Umbilical cord (tissue), 2 donors: ENCODE results near the gene CPNE7. TPM values are rescaled to one million over a fixed set of nuclear protein-coding genes. Genes with fewer than 3 reads are reported as not detected.
A peak's percentile ranks its signal among the peaks of the same experiment; 100 is the strongest.
"Not testable (repeated sequence)": the region's sequence is repeated elsewhere in the genome, so short reads cannot be mapped to it uniquely, and the experiment has no call there.

Experiments used
- DNase-seq: peaks from one replicate; pipeline ENCODE4 v3.0.0-alpha.2; 2015; ENCODE audit warnings: low spot score
- total RNA-seq: library from RNA; depleted of rRNA; stranded (reverse); fragments of >200 nt; gene quantifications from one replicate; pipeline ENCODE4 v1.2.3, GENCODE V29; 2014; ENCODE audit warnings: low replicate concordance; ENCODE audit not compliant: insufficient read depth

Gene CPNE7
- total RNA-seq, 1 donor from 2014 or later, result not detected

DNA sequence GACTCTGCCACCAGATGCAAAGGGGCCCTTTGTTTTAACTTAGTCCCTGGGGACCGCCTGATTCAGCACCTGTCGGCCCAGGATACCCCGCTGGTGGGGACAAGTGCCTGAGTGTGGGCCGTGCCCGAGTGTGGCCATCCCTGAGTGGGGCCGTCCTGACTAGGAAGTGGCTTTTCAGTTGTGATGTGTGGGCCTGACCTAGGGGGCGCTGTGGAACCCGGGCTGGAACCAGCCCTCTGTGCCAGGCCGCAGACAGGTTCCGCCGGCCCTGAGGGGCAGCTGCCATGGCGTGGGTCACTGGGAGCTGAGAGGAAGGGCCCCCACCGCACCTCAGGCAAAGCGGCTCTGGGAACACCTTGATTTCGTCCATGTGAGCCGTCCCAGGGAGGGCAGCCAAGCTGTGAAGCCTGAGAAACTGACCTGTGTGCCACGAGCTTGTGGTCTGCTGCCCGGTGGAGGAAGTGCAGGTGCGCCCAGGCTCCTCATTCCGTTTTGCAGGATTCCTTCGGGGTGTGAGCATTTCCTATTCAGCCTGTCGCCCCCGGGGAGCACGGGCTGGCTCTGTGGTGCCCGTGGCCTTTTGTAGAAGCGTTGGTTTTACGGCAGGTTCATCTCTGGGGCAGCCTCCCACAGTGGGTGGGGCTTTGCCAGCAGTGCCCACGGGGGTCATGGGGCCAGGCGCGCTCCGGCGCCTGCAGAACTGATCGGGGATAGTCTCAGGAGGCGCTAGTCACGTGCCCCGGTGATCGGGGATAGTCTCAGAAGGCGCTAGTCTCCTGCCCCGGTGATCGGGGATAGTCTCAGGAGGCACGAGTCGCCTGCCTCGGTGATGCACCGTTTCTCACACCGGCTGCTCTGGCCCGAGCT, 9.8 kb upstream of the CPNE7 start:
- peak; percentile 21 for DNase-seq

DNA sequence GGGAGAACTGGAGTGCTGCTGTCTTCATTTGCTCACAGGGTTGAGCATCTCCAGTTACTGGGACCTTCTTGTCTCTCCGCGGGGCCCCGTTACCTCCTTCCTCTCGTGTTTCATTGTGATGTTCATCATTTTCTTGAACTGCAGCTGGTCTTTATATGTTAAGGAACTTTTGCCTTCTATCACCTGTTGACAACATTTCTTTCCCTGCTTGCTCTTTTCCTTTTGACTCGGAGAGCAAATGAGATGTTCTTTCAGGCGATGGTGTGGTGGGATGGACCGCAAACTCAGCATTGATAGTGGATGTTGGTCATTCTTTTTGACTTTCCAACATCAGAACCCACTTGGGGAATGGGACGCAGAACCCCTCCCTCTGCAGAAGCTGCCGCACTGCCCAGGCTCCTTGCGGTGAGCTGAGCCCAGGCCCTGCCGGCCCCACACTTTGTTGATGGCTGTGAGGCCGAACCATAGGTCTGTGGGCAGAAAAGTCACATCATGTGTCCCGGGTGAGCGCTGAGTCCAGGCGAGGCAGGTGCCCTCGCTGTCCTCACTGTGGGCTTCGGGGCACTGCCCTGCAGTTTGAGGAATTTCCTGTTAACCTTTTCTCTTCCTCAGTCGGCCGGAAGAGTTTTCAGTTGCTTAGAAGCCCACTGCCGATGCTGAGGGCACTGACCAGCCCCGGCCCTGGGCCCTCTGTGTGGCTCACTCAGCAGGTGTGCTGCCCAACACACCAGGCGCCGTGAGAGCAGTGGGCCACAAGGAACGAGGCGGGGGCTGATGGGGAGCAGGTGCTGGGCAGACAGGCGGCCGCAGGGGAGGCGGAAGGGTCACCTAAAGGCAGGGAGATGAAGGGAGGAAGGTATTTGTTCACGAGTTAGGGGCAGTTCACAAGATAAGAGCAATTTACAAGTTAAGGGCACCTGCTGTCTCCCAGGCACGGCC, 7.6 kb upstream of the CPNE7 start:
- no peak for DNase-seq

DNA sequence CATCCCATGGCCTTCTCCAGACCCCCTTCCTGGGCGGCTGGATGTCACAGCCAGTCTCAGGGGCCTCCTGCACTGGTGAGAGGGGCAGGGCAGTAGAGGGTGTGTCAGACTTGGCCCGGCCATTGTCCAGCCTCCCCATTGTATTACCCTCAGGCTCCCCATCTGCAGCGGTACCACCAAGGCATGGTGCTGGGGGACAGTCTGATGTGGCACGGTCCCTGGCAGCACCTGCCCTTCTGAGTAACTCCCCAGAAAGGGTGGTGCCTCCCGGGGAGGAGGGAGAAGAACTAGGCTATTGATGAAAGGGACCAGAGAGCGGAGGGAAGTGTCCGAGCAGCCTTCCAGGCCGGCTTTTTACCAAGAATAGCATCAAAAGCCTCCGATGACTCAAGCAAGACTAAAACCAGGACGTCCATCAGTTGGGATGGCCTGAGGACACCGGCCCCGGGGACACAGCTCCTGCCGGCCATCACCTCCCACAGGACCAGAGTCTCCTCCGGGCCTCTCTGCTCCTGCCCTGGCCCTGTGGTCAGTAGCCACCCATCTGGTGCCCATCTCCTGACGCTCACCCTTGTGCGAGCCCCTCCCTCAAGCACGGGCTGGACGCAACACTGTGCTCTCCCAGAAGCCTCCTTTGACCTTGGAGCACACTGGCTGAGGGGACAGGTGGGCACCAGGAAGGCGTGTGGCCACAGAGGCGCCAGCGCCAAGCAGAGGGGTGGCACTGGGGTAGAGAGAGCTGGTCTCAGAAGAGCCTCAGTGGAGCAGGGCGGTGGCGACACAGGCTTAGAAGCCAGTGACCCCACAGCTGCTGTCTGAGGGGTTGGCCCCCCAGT, 5.8 kb upstream of the CPNE7 start:
- no peak for DNase-seq

DNA sequence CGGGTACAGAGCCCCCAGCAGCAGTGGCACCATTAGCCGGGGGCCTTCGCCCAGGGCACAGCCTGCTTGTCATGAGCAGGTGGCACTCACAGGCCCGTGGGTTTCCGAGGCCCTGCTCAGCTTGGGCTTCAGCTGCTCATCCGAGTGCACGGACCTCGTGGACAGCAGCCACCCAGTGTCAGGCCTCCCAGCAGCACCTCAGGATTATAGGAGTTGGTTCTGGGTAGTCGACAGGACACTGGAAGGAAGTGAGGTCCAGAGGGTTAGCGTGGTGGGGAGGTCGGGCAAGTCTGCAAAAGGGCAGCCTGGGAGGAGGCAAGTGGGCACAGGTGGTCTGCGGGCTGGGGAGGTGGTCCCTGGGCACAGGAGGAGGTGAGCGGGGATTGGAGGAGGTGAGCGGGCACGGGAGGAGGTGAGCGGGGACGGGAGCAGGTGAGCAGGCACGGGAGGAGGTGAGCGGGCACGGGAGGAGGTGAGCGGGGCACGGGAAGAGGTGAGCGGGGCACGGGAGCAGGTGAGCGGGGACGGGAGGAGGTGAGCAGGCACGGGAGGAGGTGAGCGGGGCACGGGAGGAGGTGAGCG, 5.1 kb upstream of the CPNE7 start:
- DNase-seq, result no peak

DNA sequence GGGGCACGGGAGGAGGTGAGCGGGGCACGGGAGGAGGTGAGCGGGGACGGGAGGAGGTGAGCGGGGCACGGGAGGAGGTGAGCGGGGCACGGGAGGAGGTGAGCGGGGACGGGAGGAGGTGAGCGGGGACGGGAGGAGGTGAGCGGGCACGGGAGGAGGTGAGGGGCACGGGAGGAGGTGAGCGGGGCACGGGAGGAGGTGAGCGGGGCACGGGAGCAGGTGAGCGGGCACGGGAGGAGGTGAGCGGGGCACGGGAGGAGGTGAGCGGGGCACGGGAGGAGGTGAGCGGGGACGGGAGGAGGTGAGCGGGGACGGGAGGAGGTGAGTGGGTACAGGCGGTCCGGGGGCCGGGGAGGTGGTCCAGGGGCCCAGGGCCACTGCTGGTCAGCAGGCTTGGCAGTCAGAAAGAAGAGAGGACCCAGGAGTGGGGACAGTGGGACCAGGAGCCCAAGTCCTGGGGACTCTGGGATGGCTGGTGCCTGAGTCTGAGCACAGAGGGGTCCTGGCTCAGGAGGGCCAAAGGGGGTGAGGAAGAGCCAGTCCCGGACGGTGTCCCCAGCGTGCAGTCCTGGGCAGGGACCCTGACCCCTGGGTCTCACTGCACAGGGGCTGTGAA, 4.5 kb upstream of the CPNE7 start:
- not testable (repeated sequence) for DNase-seq

DNA sequence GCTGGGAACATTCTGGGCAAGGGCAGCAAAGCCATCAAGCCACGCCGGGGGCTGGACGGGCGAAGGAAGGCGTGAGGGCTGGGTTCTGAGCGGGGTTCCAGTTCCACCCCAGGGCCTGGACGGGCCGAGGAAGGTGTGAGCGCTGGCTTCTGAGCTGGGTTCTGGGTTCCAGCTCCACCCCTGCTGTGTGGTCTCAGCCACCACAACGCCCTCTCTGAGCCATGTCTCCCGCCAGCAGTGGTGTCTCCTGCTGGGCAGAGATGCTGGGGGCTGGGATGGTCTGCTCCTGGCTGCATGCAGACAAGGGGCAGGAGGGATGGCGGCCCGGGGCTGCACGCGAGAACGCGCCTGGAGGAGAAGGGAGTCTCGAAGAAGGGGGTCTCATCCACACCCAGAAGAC, 3.9 kb upstream of the CPNE7 start:
- DNase-seq, result no peak

DNA sequence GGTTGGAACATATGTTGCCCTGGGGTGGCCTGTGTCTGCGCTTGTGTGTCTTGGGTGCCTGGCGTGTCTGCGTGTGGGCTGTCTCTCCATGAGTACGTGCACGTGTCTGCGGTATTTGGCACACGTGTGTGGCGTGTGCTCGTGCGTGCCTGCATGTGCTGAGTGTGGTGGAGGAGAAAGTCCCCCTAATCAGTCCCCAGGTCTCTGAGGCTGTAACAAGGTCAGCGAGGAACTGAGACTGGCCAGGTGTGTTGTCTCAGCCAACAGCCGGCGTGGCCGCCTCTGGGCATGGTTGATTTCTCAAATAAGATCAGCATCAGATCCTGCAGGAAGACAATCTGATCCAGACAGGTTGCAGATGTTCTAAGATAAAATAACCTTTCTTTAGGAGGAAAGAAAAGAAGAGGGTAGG, 3.5 kb upstream of the CPNE7 start:
- no peak for DNase-seq

DNA sequence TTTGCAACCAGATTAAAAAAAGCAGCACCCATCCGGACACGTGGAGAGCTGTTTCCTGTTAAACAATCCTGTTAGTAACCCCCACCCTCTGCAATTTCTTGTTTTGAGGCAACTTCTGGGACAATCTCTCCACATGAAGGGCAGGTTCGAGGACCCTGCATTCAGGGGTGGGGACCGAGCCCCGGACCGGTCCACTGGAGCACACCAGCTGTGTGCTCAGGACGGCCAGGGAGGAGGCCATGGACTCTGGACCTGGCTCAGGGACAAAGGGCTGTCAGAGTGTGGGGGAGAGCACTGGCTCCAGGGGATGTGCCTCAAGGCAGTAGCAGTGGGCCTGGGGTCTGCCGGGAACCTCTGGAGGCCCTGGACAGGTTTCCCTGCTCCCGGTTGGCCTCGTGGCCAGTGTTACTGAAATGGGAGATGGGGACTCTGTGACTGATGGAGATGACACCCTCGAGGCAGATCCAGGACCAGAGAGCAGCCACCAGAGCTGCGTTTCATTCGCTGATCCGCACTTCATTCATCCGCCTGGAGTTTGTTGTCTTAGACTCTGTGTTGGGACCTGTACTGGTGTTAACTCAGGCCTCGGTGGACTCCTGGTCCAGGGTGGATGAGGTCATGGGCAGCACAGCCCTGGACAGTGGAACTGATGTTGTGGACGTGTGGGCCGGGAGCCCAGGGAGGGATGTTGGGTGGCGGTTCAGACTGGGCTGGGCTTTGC, 2.9 kb upstream of the CPNE7 start:
- DNase-seq, result no peak

DNA sequence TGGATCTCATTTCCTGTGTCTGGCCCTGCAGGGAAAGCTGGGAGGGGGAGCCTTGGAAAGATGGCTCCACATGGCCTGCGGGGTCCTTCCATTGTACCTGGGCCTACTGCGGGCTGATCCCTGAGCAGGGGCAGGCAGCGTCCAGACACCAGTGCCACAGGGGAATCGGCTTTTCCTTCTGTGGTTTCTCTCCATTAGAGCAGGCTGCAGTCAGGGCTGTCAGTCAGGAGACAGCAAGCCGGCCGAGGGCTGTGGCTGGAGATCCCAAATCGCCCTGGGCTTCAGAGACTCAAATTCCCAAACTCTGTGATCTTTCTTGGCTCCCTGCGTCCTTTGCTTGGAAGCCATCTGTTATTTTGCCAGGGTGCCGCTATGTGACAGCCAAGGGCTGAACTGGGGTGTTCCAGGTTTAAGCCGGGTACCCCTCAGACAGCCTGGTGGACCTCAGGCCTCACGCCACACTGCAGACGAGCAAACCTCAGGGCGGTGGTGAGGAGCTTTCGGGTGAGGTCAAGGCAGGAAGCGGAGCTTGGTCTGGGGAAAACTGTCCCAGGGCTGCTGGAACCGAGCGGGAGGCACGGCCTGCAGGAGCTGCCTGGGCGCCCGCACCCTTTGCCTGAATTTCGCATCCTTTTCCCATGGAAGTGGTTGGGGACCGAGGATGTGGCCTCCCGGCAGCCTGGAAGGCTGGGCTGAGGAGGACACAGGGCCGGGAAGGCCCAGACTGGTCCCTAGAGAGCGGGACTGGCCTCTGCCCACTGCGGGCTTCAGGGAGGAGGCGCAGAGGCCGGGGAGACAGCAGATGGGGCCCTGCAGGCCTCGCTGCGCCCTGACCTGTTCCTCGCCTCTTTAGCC, 1.5 kb upstream of the CPNE7 start:
- DNase-seq, result no peak

DNA sequence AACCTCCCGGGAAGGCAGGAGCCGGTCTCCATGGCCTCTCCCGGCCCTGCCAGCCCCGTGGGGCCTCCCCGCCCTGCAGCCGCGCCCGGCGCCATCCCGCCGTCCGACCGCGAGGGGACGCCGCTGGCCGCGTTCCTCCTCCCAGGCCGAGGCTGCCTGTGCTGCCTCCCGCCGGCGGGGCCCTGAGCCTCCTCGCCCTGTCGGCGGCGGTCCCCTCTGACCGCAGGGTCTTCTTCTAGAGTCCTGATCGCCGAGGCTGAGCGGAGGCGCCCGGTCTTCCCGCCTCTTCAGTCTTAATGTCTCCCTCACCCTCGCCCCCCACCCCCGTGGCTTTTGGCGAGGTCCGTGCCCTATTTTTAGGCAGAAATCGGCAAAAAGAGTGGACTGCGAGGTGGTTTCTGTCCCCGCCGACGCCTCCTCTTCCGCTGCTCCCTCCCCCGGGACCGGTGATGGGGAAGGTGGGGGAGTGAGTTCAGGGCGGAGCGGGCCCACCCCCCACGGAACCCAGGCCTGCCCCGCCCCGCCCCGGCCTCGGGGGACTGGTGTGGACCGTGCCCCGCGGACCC, 794 bp upstream of the CPNE7 start:
- DNase-seq, result peak; percentile 24

DNA sequence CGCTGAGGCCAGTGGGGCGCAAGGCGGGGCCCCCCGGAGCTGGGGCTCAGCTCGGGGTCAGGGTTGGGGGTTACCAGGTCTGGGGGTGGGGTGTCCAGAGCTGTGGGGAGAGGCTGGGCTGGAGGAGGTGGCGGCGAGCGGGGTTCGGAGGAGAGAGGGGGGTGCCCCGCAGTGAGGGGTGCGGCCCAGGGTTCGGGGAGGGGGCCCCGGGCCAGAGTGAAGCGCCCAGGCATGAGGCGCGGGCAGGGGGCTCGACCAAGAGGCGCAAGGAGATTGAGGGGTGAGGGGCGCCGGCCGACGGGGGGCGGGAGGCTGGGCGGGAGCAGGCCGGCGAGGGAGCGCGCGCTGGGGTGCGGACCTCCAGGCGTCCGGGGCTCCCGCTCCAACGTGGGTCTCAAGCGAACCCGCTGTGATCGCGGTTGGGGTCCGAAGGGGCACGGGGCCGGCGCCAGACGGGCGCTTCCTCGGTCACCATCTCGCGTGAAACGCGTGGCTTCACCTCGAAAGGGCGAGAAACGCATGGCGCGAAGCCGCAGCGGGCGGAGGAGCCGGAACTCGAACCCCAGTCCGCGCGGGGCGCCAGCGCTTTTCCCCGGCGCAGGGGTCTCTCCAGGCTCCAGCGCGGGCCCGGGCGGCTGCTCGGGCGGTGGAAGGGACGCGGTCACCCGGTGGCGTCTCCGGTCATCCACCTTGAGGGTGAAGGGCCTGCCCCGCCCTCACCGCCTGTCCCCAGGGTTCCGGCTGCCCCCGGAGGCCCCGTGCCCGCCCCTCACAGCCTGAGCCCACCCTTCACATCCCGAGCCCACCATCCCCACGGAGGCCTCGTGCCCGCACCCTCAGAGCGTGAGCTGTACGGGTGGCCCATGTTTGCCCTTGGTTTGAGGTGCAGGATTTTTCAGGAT, 846 bp downstream of the CPNE7 start:
- no peak for DNase-seq

DNA sequence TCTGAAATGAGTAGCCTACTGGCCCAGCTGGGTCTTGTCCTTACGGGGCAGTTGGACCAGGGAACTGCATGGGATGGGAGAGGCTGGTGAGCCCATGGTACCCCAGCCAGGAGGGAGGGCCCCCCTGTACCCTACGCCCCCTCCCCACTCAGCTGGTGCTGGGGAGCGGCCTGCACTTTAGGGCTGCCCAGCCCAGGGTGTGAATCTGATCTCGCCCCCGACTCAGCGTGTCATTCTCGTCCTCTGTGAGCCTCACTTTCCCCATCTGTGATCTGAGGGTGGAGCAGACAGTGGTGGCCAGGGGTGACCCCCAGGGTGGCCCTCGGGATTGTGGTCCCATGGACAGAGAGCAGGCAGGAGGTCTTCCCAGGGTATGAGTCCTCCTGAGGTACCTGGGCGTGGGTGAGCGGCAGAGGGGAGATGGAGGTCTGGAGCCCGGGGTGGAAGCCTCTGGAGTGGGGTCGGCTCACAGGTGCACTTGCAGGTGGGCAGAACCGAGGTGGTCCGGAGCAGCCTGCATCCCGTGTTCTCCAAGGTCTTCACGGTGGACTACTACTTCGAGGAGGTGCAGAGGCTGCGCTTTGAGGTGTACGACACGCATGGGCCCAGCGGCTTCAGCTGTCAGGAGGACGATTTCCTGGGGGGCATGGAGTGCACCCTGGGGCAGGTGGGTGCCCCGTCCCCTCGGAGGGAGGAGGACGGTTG, 1.6 kb downstream of the CPNE7 start:
- no peak for DNase-seq

DNA sequence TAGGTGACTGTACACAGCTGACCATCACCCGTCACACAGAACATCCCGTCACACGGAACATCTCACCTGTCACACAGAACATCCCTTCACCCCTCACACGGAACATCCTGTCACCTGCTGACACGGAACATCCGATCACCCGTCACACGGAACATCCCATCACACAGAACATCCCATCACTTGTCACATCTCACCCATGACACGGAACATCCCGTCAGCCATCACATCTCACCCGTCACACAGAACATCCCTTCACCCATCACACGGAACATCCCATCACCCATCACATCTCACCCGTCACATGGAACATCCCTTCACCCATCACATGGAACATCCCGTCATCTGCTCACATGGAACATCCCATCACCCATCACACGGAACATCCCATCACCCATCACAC, 3.8 kb downstream of the CPNE7 start:
- DNase-seq, result no peak

DNA sequence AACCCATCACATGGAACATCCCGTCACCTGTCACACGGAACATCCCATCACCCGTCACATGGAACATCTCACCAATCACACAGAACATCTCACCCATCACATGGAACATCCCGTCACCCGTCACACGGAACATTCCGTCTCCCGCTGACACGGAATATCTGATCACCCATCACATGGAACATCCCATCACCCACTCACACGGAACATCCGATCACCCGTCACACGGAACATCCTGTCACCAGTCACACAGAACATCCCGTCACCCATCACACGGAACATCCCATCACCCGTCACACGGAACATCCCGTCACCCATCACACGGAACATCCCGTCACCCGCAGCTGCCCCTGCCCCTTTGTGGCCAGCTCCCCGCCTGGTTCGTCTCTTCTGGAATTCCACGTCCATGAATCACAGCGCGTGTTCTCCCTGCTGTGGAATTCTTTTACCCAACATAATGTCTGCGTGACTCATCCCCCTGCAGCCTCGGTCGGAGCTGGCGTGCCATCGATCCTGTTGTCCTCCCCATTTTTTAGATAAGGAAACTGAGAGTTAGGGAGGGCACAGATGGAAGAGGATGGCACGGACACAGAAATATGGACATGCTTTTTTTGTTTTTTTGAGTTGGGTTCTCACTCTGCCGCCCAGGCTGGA, 5.6 kb downstream of the CPNE7 start:
- DNase-seq, result peak; percentile 24

DNA sequence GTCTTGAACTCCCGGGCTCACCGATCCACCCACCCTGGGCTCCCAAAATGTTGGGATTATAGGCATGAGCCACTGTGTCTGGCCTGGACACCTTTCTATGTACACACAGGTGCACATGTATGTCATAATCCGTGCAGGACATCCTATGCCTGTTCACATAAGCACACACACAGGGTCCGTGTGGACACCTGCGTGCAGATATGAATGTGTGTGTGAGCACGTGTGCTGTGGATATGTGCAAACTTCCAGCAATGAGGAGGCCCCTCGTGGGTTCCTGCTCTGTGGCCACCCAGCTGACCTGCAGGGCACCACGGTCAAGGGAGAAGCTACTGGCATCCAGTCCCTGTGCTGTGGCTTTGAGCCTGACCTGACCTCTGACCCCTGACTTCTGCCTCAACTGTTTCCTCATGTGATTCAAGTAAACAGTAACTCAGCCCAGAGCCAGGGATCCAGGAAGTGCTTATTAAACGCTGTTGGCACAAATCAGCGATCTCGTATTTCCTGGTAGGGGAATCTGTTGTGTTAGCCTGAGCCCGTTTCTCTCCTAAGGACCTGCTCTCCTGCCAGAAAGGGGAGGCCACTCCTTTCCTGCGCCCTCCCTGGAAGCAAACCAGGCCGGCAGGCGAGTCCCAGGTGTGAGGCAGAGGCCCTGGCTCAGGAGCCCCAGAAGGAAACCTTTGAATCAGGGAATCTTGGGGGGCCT, 6.5 kb downstream of the CPNE7 start:
- DNase-seq, result no peak

DNA sequence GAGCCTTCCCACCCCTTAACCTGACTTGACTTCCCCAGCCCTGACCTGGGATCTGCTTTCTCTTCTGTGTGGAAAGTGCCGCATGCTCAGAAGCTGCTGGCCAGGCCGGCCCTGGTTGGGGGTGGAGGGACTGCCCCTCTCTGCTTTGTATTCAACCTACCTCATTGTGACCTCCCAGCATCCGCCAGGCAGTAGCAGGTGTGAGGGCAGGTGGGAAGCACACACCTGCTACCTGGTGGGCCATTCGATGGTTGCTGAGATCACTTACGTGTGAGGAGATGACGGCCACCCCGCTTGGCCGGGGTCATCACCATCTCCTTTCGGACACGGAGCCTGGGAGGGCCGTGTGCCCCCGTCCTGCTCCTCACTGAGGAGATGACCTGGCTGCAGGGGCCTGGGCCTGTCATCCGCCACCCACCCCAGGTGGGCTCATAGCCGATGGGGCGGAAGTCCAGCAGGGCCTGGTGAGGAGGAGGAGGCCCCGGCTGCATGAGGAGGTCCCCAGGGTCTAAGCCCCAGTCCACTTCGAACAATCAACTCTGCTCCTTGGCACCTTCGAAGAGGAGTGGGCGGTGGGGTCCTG, 7.1 kb downstream of the CPNE7 start:
- no peak for DNase-seq
